Brain microvascular endothelial cell (primary cell): ENCODE results near the gene CAMK1D.

Experiments used
- DNase-seq: peaks from one replicate; pipeline ENCODE4 v3.0.0-alpha.2; 2020
- H3K27ac ChIP-seq: fragments of 250-450 bp; sonication (Bioruptor Pico); 2 replicates; pipeline ENCODE4 v1.5.1; 2020; ENCODE audit warnings: mild to moderate bottlenecking, moderate library complexity
- H3K27me3 ChIP-seq: fragments of 250-450 bp; sonication (Bioruptor Pico); replicated peaks from 2 replicates; pipeline ENCODE4 v1.5.1; 2020; ENCODE audit warnings: mild to moderate bottlenecking
- H3K36me3 ChIP-seq: fragments of 250-450 bp; sonication (Bioruptor Pico); replicated peaks from 2 replicates; pipeline ENCODE4 v1.5.1; 2020; ENCODE audit warnings: mild to moderate bottlenecking
- H3K4me3 ChIP-seq: 2 replicates; pipeline ENCODE4 v1.5.1; 2011; ENCODE audit warnings: low read depth, mild to moderate bottlenecking, control low read depth, low read length, moderate library complexity
- CTCF ChIP-seq: IDR thresholded peaks from 2 replicates; pipeline ENCODE4 v1.5.1; 2011; ENCODE audit warnings: low read depth, mild to moderate bottlenecking, moderate library complexity, low read length, control low read depth, inconsistent platforms; ENCODE audit errors: missing control alignments
- in situ Hi-C: cut with HindIII; loops from 2 replicates; pipeline ENCODE4 v1.10.0; 2017; ENCODE audit warnings: low sequenced_read_pairs, low pct_ligation_motif_present

The CAMK1D gene

DNA sequence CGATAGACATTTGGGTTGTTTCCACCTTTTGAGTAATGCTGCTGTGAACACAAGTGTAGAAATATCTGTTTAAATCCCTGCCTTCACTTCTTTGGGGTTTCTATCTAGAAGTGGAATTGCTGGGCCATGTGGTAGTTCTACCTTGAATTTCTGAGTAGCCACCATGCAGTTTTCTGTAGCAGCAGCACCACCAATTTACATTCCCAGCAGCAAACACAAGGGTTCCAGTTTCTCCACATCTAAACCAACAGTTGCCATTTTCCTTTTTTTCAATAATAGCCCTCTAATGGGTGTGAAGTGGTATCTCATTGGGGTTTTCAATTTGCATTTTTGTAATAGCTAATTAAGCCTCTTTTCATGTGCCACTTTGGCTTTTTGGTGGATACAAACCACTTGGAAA, 442.4 kb downstream of the CAMK1D start:
- Histone ChIP-seq H3K36me3 (no peaks in the 10 kb centered on the region), H3K27me3 (no peaks in the 10 kb centered on the region), H3K27ac (no peak overlapping the region), H3K4me3 (no peak overlapping the region)
- TF ChIP-seq CTCF: no peak
- in situ Hi-C loops: no loop called here
- DNase-seq: no peak

DNA sequence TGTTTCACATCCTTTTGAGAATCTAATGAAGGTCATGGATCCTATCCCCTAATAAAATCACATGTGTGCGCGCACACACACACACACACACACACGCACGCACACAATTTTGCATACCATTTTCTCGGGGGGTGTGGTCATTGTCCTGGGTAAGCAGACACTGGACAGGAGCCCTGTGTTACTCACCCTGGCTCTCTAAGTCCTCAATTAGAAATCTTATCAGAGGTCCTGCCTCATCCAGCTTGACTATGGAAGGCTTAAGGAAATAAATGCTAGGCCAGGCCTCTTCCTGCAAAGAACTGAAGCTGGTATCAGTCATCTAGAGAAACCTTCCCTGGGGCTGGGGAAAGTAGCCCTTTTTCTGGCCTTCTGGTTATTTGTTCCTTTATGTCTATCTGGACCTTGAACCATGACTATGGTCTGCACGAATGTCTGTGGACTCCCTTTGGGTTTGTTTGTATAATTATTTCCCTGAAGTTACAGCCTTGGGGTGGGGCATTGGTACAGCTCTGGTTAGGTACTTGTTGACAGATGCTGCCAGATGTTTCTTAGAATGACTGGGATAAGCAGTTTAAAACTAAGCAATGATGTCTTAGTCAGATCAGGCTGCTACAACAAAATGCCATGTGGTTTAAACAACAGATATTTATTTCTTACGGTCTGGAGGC, 443.7 kb downstream of the CAMK1D start:
- Histone ChIP-seq H3K27me3 (no peaks in the 10 kb centered on the region), H3K4me3 (no peak overlapping the region), H3K36me3 (no peaks in the 10 kb centered on the region), H3K27ac (no peak overlapping the region)
- TF ChIP-seq CTCF: no peak
- DNase-seq: no peak
- in situ Hi-C loops: no loop called here

DNA sequence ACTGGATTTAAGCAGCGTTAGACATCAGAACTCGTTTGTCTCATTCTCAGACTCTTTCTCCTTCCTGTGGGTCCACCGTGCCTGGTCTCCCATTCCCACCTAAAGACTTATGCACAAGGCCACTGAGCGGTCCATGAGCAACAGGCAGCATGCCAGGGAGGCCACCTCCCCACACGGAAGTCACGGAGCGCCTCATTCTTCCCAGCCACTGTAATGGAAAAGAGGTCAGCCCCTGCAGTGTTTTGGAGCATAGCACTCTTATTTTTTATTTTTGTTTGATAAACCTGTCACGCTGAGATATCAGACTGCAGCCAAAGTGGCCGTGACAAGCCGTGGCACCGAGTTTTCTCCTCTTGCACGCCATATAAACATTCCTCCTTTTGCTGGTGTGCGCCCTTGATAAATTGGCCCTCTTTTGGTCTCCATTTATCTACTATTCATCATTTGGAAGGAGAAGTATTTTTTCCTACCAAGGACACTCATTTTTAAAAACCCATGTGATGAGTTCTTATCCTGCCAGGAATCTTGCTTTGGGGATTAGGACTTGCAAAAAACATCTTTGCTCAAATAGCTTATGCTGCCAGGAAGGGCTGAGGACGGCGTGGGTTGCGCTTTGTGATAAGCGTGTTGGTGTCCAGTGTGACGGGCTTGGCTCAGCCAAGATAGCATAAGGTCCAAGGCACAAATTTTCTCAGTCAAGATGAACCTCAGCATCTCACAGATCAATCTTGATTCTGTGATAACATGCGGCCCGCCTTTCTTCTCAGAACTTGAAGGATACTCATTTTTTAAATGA, 446.2 kb downstream of the CAMK1D start:
- DNase-seq: no peak
- Histone ChIP-seq H3K27me3 (no peaks in the 10 kb centered on the region), H3K4me3 (no peak overlapping the region), H3K36me3 (no peaks in the 10 kb centered on the region), H3K27ac (no peak overlapping the region)
- no peak for TF ChIP-seq CTCF
- in situ Hi-C loops: no loop called here

DNA sequence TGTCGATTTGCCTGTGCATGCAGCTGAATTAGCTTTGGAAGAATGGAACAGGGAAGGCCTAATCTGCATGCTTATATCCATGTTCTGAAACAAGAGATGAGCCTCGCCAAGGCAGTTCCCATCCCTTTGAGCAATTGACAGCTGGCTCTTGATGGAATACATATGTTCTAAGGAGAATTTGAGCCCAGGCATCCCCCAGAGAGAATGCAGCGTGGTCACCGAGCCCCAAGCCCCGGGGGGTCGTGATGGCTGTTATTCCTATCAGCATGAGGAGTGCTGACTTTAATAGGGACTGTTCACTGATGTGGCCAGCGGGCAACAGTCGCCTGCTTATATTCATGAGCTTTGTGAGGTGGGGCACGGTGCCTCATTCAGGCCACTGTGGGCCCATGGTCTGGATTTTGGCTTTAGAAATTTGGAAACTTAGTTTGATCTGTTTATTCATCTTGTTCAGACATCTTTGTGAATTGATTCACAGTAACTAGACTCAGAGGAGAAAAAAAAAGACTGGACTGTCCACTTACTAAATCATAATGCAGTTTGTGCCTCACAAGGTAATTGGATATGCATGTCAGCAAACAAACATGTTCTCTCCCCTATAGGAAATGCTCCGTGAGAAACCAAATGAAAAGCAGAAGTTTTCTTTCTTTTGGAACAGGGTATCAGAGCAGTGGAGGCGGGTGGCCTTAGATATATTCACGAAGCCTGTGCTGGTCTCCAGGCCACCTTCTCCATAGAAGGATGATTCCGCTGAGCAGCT, 447.2 kb downstream of the CAMK1D start:
- no peak for DNase-seq

More for the DNA sequence above, 447.2 kb downstream of the CAMK1D start:
- no peaks in the 10 kb centered on the region for H3K36me3 ChIP-seq
- H3K4me3 ChIP-seq: no peak overlapping the region
- TF ChIP-seq CTCF: no peak
- in situ Hi-C loops: no loop called here
- H3K27ac ChIP-seq: no peak overlapping the region
- H3K27me3 ChIP-seq: no peaks in the 10 kb centered on the region
